Measurements from ENCODE around the gene ADGRE1.

The ADGRE1 gene

GRCh38 chr19:6877766-6878165, 9.6 kb upstream of the ADGRE1 start:
- DNase-seq (ENCODE audit: low read depth) = no peak

GRCh38 chr19:6886277-6886897, 992 bp upstream of the ADGRE1 start:
- DNase-seq (ENCODE audit: low read depth) = no peak

- no peak for DNase-seq (ENCODE audit: low read depth)
These were observed 1.6 kb downstream of the ADGRE1 start for GRCh38 chr19:6888967-6889366.

GRCh38 chr19:6890401-6890913, 3.1 kb downstream of the ADGRE1 start:
- no peak for DNase-seq (ENCODE audit: low read depth)

- DNase-seq (ENCODE audit: low read depth) = no peak
These were observed 3.6 kb downstream of the ADGRE1 start for GRCh38 chr19:6890938-6891337.

GRCh38 chr19:6891761-6892385, 4.5 kb downstream of the ADGRE1 start:
- no peak for DNase-seq (ENCODE audit: low read depth)

GRCh38 chr19:6894313-6894712, 6.9 kb downstream of the ADGRE1 start:
- no peak for DNase-seq (ENCODE audit: low read depth)

- DNase-seq (ENCODE audit: low read depth) = no peak
These were observed 16.1 kb downstream of the ADGRE1 start for GRCh38 chr19:6903446-6903845.

- DNase-seq (ENCODE audit: low read depth) = no peak
These were observed 19.2 kb downstream of the ADGRE1 start for GRCh38 chr19:6906559-6907060.

- no peak for DNase-seq (ENCODE audit: low read depth)
These were observed 24.1 kb downstream of the ADGRE1 start for GRCh38 chr19:6911523-6911922.

- no peak for DNase-seq (ENCODE audit: low read depth)
These were observed 26.9 kb downstream of the ADGRE1 start for GRCh38 chr19:6914321-6914720.

GRCh38 chr19:6916952-6917351, 29.6 kb downstream of the ADGRE1 start:
- no peak for DNase-seq (ENCODE audit: low read depth)

GRCh38 chr19:6925386-6925785, 38.0 kb downstream of the ADGRE1 start:
- no peak for DNase-seq (ENCODE audit: low read depth)

- DNase-seq (ENCODE audit: low read depth) = no peak
These were observed 38.7 kb downstream of the ADGRE1 start for GRCh38 chr19:6925801-6926751.

- DNase-seq (ENCODE audit: low read depth) = no peak
These were observed 42.8 kb downstream of the ADGRE1 start for GRCh38 chr19:6930190-6930589.

- no peak for DNase-seq (ENCODE audit: low read depth)
These were observed 47.7 kb downstream of the ADGRE1 start for GRCh38 chr19:6935069-6935468.

GRCh38 chr19:6935618-6936017, 48.2 kb downstream of the ADGRE1 start:
- no peak for DNase-seq (ENCODE audit: low read depth)

GRCh38 chr19:6945733-6946132, 58.4 kb downstream of the ADGRE1 start:
- DNase-seq (ENCODE audit: low read depth) = no peak

GRCh38 chr19:6947745-6948144, 60.4 kb downstream of the ADGRE1 start:
- no peak for DNase-seq (ENCODE audit: low read depth)

- DNase-seq (ENCODE audit: low read depth) = no peak
These were observed 61.5 kb downstream of the ADGRE1 start for GRCh38 chr19:6948884-6949283.

GRCh38 chr19:6952956-6953355, 65.6 kb downstream of the ADGRE1 start:
- no peak for DNase-seq (ENCODE audit: low read depth)

GRCh38 chr19:6955082-6955481, 67.7 kb downstream of the ADGRE1 start:
- no peak for DNase-seq (ENCODE audit: low read depth)

GRCh38 chr19:6956573-6956972, 69.2 kb downstream of the ADGRE1 start:
- DNase-seq (ENCODE audit: low read depth) = no peak

Data from fibroblast of gingiva (primary cell).